Body of pancreas (tissue), 4 donors: ENCODE measurements around the gene NBDY.

Source experiments
- POLR2A ChIP-seq, 3 donors: fragments of 450-650 bp; IDR thresholded peaks; one replicate each; pipeline ENCODE4 v1.6.1; 2016; ENCODE audit warnings: antibody characterized with exemption in 3 of 3, mild to moderate bottlenecking in 2 of 3
- TF ChIP-seq, protein P1 (sequence below), 7 experiments: fragments of 450-650 bp in 4 of 7; fragments of 200-600 bp in 3 of 7; sonication (generic) in 3 of 7; IDR thresholded peaks; one replicate each; pipeline ENCODE4 v1.5.1; 2016 to 2019; ENCODE audit warnings: antibody characterized with exemption in 7 of 7

DNA sequence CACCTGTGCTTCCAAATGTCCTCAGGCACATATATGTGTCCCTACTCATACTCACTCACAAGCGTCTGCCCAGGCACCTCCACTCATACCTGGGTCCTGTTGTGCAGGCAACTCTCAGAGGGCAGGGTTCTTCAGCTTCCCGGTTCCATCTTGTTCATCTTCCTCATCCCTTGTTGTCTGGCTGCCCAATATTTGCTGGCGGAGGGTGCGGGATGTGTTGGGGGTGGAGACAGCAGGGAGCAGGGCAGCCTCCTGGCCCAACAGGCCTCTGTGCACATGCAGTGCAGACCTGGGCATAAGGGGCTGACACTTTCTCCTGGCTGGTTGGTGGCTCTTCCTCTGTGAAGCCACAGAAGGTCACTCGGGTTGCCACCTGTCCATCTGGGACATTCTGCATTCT, 32.1 kb downstream of the NBDY start:
- TF ChIP-seq, protein P1, sequence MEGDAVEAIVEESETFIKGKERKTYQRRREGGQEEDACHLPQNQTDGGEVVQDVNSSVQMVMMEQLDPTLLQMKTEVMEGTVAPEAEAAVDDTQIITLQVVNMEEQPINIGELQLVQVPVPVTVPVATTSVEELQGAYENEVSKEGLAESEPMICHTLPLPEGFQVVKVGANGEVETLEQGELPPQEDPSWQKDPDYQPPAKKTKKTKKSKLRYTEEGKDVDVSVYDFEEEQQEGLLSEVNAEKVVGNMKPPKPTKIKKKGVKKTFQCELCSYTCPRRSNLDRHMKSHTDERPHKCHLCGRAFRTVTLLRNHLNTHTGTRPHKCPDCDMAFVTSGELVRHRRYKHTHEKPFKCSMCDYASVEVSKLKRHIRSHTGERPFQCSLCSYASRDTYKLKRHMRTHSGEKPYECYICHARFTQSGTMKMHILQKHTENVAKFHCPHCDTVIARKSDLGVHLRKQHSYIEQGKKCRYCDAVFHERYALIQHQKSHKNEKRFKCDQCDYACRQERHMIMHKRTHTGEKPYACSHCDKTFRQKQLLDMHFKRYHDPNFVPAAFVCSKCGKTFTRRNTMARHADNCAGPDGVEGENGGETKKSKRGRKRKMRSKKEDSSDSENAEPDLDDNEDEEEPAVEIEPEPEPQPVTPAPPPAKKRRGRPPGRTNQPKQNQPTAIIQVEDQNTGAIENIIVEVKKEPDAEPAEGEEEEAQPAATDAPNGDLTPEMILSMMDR (IDR thresholded peaks at IDR 0.05): no peak
- TF ChIP-seq POLR2A (IDR thresholded peaks at IDR 0.05): no peak
